ENCODE measurements around the gene GRAP.
"Not testable (repeated sequence)": the region's sequence is repeated elsewhere in the genome, so short reads cannot be mapped to it uniquely, and the experiment has no call there.

DNA sequence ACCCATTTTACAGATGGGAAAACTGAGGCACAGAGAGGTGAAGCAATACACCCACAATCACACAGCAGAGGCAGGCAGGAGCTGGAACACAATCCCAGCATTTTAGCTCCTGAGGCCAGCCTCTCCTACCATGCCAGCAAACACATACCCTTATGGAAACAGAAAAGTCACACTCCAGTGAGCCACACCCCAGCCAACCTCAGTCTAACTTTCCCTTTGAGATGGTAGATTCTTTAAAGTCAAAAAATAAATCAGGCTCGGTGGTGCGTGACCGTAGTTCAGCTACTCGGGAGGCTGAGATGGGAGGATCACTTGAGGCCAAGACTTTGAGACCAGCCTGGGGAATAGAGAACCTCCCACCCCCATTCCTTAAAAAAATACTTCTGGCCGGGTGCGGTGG lies 10.6 kb downstream of the GRAP start:
- TF ChIP-seq CTCF (IDR thresholded peaks at IDR 0.05; ENCODE audit: low read length); EZH2 (IDR thresholded peaks at IDR 0.05; ENCODE audit: borderline replicate concordance, low read length): not testable (repeated sequence)

All from OCI-LY1 (cell line).